NCI-H526 (cell line): ENCODE results near the gene FDX2.

Experiments used
- DNase-seq, 2 experiments: peaks; one replicate each; lab custom pipeline; 2025; lab: John Stamatoyannopoulos, UW

The FDX2 gene

DNA sequence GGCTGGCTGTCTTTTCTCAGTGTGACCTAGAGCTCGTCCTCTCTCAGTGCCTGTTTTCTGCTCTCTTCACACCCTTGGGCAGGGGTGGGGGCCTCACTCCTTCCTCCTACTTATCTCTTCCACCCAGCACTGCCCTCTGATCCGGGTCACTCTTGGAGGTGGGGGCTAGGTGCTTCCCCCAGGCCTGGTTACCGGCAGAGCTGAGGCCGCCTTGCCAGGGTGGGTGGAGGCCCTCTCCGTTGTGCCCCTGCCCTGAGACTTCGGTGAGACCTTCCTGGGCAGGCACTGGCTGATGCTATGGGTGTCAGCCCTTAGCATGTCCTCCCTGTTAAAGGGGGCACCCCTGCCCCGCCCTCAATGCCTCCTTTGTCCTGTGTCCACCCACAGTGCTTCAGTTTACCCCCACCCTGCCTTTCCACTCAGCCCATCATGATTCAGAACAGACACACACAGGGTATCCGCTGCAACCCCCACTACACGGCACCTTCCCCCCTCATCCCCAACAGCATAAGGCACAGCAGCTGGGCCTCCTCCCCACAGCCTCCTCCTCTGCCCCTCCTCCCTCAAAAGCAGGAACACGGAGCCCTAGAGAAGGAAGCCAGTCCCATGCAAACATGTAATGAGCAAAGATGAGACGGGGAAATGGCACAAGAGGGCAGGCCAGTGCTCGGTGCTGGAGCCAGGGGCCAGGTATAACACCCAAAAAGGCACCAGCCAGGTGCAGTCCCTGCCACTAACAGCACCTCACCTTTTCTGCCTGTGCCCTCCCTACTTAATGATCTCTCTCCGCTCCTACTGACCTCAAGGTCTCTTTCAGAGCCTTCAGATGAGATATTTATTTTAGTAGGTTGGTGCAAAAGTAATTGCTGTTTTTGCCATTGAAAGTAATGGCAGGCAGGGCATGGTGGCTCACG is 16.0 kb downstream of the FDX2 start:
- no peak for DNase-seq

DNA sequence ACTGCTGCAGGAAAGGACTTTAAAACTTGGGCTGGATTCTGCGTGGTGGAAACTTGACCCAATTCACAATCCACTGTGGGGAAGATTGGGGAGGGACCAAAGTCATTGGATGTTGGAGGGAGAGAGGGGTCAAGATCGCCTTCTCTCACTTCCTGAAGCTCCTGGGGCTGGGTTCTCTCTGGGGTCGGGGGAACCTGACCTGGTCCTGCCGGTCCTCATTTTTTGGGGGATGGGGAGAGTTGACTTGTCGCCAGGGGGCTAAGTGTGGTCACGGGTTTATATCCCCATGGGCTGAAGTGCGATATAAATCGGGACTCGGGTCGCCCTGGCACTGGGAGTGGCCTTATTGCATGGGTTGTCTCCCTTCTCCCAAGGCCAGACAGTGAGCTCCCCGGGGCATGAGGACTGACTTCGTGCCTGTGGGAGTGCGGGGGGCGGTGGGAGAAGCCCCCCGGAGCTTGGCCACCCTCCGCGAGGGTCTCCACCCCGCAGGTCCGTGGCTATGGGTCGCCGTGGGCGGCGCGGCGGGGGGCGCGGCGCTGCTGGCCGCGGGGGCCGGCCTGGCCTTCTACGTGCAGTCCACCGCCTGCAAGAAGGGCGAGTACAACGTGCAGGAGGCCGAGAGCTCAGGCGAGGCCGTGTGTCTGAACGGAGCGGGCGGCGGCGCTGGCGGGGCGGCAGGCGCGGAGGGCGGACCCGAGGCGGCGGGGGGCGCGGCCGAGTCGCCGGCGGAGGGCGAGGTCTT is 19.8 kb downstream of the FDX2 start:
- DNase-seq: peak in 1 of 2 experiments; percentile 23

DNA sequence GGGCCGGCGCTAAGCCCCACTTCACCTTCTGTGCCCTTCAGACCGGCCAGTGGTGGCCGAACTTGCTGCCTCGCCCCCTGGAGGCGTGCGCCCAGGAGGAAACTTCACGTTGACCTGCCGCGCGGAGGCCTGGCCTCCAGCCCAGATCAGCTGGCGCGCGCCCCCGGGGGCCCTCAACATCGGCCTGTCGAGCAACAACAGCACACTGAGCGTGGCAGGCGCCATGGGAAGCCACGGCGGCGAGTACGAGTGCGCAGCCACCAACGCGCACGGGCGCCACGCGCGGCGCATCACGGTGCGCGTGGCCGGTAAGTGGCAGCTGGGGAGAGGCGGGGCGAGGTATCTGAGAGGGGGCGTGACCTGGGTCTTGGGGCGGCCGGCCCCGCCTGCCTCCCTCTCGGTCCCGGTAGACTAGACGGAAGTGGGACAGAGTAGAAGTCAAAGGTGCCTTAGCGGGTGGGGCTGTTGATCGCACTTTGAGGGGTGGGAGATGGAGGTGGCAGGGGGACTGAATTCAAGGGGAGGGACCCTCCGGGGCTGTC is 20.4 kb downstream of the FDX2 start:
- no peak for DNase-seq

DNA sequence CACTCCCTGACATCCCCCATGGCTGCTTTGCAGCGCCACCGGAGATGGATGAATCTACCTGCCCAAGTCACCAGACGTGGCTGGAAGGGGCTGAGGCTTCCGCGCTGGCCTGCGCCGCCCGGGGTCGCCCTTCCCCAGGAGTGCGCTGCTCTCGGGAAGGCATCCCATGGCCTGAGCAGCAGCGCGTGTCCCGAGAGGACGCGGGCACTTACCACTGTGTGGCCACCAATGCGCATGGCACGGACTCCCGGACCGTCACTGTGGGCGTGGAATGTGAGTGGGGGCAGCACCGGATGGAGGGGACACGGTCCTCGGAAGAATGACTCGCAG is 21.5 kb downstream of the FDX2 start:
- peak in 1 of 2 experiments; percentile 48 for DNase-seq

DNA sequence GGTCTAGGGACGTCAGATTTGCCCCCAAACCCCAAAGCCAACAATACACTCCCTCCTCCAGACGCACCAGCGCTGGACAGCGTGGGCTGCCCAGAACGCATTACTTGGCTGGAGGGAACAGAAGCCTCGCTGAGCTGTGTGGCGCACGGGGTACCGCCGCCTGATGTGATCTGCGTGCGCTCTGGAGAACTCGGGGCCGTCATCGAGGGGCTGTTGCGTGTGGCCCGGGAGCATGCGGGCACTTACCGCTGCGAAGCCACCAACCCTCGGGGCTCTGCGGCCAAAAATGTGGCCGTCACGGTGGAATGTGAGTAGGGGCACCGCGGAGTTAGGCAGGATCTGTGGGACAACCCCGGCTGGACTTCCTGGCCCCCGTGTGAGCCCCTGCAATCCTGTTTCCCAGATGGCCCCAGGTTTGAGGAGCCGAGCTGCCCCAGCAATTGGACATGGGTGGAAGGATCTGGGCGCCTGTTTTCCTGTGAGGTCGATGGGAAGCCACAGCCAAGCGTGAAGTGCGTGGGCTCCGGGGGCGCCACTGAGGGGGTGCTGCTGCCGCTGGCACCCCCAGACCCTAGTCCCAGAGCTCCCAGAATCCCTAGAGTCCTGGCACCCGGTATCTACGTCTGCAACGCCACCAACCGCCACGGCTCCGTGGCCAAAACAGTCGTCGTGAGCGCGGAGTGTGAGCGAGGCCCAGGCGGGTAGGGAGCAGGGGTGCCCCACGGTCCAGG is 22.0 kb downstream of the FDX2 start:
- DNase-seq: no peak

DNA sequence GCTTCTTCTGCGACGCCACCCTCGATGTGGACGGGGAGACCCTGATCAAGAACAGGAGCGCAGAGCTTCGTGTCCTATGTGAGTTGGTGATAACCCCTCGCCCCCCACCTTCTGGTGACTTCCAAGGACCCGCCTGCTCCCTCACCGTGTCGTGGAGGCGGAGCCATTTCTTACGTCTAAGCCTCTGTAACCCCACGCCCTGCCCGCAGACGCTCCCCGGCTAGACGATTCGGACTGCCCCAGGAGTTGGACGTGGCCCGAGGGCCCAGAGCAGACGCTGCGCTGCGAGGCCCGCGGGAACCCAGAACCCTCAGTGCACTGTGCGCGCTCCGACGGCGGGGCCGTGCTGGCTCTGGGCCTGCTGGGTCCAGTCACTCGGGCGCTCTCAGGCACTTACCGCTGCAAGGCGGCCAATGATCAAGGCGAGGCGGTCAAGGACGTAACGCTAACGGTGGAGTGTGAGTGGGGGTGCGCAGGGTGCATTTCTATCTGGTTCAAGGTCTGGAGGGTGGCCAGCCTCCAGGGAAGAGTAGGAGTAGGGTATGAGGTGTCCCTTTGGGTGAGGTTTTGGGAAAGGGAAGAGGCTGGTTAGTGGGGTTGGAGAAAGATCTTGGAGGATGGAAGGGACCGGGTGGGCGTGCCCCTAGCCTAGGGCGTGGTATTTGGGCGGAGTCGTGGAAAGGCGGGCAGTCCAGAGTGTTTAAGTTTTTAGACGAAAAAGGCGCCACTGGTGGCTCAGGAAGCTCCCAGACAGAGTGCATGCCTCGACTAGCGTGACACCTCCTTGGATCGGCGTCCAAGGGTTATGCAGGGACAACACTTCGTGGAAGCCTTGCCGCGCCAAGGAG is 22.8 kb downstream of the FDX2 start:
- no peak for DNase-seq

GRCh38 chr19:10292206-10292788 is 23.5 kb downstream of the FDX2 start:
- DNase-seq: peak; percentile 27 to 79

- DNase-seq: no peak
Observed at GRCh38 chr19:10291554-10292205, 24.1 kb downstream of the FDX2 start.

- peak in 1 of 2 experiments; percentile 22 for DNase-seq
Observed at GRCh38 chr19:10290876-10291553, 24.8 kb downstream of the FDX2 start.

GRCh38 chr19:10290357-10290875 is 25.4 kb downstream of the FDX2 start:
- DNase-seq: no peak

GRCh38 chr19:10289836-10290356 is 25.9 kb downstream of the FDX2 start, which contains the start of gene ICAM5:
Gene ICAM5, plus strand, starts transcription at chr19:10289952. Its CDS starts 92 bp downstream, at chr19:10290044.
- peak in 1 of 2 experiments; percentile 23 for DNase-seq

DNA sequence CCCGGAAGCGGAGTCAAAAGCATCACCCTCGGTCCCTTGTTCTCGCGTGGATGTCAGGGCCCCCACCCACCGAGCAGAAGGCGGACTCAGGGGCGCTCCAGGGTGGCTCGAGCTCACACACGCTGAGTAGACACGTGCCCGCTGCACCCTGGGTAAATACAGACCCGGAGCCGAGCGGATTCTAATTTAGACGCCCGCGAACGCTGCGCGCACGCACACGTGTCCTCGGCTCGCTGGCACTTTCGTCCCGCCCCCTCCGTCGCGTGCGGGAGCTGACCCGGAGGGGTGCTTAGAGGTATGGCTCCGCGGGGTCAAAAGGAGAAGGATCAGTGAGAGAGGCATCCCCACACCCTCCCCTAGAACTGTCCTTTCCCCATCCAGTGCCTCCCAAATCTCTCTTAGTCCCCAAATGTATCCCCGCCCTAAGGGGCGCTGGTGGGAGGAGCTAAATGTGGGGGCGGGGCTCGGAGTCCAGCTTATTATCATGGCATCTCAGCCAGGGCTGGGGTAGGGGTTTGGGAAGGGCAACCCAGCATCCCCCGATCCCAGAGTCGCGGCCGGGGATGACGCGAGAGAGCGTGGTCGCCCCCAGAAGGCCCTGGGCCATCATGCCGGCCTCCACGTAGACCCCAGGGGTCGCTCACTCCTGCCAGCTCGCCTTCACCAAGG is 26.5 kb downstream of the FDX2 start:
- peak in 1 of 2 experiments; percentile 75 for DNase-seq

DNA sequence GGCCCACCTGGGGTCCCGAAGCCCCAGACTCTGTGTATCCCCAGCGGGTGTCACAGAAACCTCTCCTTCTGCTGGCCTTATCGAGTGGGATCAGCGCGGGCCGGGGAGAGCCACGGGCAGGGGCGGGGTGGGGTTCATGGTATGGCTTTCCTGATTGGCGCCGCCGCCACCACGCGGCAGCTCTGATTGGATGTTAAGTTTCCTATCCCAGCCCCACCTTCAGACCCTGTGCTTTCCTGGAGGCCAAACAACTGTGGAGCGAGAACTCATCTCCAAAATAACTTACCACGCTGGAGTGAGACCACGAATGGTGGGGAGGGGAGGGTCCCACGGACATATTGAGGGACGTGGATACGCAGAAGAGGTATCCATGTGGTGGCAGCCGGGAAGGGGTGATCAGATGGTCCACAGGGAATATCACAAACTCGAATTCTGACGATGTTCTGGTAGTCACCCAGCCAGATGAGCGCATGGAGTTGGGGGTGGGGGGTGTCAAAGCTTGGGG is 27.1 kb downstream of the FDX2 start:
- peak in 1 of 2 experiments; percentile 56 for DNase-seq

DNA sequence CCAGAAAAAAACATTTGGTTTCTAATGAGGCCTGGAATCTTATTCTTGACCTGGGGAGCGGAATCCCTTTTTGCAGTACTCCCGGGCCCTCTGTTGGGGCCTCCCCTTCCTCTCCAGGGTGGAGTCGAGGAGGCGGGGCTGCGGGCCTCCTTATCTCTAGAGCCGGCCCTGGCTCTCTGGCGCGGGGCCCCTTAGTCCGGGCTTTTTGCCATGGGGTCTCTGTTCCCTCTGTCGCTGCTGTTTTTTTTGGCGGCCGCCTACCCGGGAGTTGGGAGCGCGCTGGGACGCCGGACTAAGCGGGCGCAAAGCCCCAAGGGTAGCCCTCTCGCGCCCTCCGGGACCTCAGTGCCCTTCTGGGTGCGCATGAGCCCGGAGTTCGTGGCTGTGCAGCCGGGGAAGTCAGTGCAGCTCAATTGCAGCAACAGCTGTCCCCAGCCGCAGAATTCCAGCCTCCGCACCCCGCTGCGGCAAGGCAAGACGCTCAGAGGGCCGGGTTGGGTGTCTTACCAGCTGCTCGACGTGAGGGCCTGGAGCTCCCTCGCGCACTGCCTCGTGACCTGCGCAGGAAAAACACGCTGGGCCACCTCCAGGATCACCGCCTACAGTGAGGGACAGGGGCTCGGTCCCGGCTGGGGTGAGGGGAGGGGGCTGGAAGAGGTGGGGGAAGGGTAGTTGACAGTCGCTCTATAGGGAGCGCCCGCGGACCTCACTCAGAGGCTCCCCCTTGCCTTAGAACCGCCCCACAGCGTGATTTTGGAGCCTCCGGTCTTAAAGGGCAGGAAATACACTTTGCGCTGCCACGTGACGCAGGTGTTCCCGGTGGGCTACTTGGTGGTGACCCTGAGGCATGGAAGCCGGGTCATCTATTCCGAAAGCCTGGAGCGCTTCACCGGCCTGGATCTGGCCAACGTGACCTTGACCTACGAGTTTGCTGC is 28.7 kb downstream of the FDX2 start, which contains the start of gene ICAM4:
TSS of gene ICAM4 (plus strand) at position 153 of the 935 bp plus-strand sequence. CDS start at position 211, 58 bp downstream.
- DNase-seq: no peak

DNA sequence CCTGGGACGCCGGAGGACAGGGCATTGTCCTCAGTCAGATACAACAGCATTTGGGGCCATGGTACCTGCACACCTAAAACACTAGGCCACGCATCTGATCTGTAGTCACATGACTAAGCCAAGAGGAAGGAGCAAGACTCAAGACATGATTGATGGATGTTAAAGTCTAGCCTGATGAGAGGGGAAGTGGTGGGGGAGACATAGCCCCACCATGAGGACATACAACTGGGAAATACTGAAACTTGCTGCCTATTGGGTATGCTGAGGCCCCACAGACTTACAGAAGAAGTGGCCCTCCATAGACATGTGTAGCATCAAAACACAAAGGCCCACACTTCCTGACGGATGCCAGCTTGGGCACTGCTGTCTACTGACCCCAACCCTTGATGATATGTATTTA is 30.4 kb downstream of the FDX2 start:
- no peak for DNase-seq

DNA sequence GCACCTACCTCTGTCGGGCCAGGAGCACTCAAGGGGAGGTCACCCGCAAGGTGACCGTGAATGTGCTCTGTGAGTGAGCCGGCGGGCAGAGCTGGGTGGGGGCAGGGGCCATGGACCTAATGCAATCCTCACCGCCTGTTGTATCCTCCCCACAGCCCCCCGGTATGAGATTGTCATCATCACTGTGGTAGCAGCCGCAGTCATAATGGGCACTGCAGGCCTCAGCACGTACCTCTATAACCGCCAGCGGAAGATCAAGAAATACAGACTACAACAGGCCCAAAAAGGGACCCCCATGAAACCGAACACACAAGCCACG is 30.9 kb downstream of the FDX2 start:
- no peak for DNase-seq
